ENCODE data around the gene GNB3. TPM values are rescaled to one million over a fixed set of nuclear protein-coding genes. Genes with fewer than 3 reads are reported as not detected.

The GNB3 gene
- polyA plus RNA-seq, 1 of the 3 experiments (the other 2 are of a cell fraction): 12.9 TPM

DNA sequence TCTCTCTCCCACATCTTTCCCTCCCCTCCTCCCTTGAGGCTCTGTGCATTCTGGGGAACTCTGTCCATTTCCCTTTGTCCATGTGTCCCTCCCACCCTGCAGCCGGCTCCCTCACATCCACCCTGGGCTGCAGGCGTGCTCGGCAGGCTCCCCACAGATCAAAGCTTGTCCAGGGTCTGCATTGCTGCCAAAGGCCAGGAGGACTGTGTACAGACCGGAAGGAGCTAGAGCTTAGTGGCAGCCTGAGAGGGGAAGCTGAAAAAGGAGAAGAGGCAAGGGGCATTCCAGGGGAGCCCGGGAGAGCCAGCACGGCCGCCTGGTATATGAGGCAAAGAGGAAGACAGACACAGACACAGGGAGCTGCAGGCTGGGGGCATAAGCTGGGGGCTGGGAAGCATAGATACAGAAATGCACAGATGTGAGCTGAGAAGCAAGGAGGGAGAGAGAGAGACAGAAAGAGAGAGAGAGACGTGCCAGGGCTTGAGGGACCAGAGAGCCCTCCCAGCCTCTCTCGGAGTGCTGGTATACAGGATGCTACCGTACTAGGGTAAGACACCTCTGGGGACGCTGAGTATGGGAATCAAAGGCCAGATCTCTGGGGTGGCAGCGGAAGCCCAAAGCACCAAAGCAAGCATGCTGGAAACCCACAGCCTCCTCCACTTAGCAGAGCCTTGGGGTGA lies 48.1 kb upstream of the GNB3 start:
- H3K9me3 ChIP-seq: no peaks in the 10 kb centered on the region
- H3K4me3 ChIP-seq (ENCODE audit: low read depth in 2 of 2, low read length in 1 of 2): no peak overlapping the region
- H3K36me3 ChIP-seq (replicated peaks in 1 of 2; ENCODE audit: control insufficient read depth in 1 of 2, insufficient read depth in 2 of 2, low read length in 1 of 2): no peaks in the 10 kb centered on the region
- no peaks in the 10 kb centered on the region for H3K9me2 ChIP-seq
- H4K20me1 ChIP-seq (ENCODE audit: insufficient read depth): no peaks in the 10 kb centered on the region
- no peak for TF ChIP-seq FOXJ3 (CRISPR knock-in tag; IDR thresholded peaks at IDR 0.05)
- TF ChIP-seq SMC3 (IDR thresholded peaks at IDR 0.05; ENCODE audit: low read depth, low read length): no peak
- TF ChIP-seq SIN3A (IDR thresholded peaks at IDR 0.05; ENCODE audit: borderline replicate concordance, low read depth, low read length): no peak
- TF ChIP-seq NFIC (IDR thresholded peaks at IDR 0.05; ENCODE audit: borderline replicate concordance): no peak
- no peak for TF ChIP-seq CHD2 (IDR thresholded peaks at IDR 0.05; ENCODE audit: low read length, partially characterized antibody)
- no peak for TF ChIP-seq EP300 (IDR thresholded peaks at IDR 0.05; ENCODE audit: borderline replicate concordance in 1 of 2, low read depth in 1 of 2, low read length in 1 of 2)
- TF ChIP-seq GABPA (IDR thresholded peaks at IDR 0.05; ENCODE audit: low read depth): no peak
- no peak for TF ChIP-seq TEAD4 (IDR thresholded peaks at IDR 0.05; ENCODE audit: borderline replicate concordance, insufficient read depth)
- no peak for TF ChIP-seq ELF1 (IDR thresholded peaks at IDR 0.05)
- TF ChIP-seq, protein P1, sequence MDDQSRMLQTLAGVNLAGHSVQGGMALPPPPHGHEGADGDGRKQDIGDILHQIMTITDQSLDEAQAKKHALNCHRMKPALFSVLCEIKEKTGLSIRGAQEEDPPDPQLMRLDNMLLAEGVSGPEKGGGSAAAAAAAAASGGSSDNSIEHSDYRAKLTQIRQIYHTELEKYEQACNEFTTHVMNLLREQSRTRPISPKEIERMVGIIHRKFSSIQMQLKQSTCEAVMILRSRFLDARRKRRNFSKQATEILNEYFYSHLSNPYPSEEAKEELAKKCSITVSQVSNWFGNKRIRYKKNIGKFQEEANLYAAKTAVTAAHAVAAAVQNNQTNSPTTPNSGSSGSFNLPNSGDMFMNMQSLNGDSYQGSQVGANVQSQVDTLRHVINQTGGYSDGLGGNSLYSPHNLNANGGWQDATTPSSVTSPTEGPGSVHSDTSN (IDR thresholded peaks at IDR 0.05): no peak
- no peak for TF ChIP-seq RFX5 (IDR thresholded peaks at IDR 0.05; ENCODE audit: low read length)
- no peak for DNase-seq
- peaks cover 0 to 9% of the 10 kb centered on the region in 2 experiments; a peak in 1 of 4 replicates for H3K4me1 ChIP-seq (ENCODE audit: control insufficient read depth in 1 of 2, insufficient read depth in 2 of 2, low read depth in 1 of 2, low read length in 1 of 2)
- CTCF ChIA-PET: interaction anchor here (0.8 to 3.4 kb wide), 13 partner anchors 11 to 56 kb away, joined by 3 to 19 read pairs (median 4); partner anchors contain the start of genes MLF2 and P3H3
- POLR2A ChIA-PET: interaction anchor here (1.2 kb wide), 1 partner anchor 26 kb away, joined by 3 read pairs; the partner anchor contains the start of gene PTMS
- no peak overlapping the region for H3K9ac ChIP-seq
- 0 out of 2 replicates have a peak overlapping the region, but pooled peaks have one; percentile 1 for H2AFZ ChIP-seq (ENCODE audit: low read depth)
- H3K27me3 ChIP-seq (ENCODE audit: insufficient read depth): no peaks in the 10 kb centered on the region
- no peaks in the 10 kb centered on the region for H3K79me2 ChIP-seq (ENCODE audit: insufficient read depth)
- WGBS (ENCODE audit: low lambda C conversion rate): 63% methylated on average over 12 of the region's 12 CpGs
- H3K4me2 ChIP-seq: no peak overlapping the region
- H3F3A ChIP-seq (replicated peaks; ENCODE audit: insufficient read depth): no peaks in the 10 kb centered on the region
- no peak overlapping the region for H3K27ac ChIP-seq (ENCODE audit: low read depth in 2 of 2, low read length in 1 of 2)

DNA sequence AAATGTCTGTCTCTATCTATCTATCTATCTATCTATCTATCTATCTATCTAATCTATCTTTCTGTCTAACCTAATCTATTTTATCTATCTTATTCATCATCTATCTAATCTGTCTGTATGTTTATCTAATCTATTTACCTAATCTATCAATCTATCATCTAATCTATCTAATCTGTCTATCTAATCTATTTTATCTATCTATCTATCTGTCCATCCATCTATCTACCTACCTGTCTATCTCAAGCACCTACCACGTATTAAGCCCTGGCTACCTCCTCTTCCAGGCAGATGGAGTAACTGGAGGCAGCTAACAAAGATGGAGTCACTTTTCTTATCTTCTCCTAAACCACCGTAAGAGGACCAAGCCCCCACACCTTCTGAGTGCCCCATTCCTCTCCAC lies 45.6 kb upstream of the GNB3 start:
- no peaks in the 10 kb centered on the region for H3K9me3 ChIP-seq
- no peaks in the 10 kb centered on the region for H3K36me3 ChIP-seq (replicated peaks in 1 of 2; ENCODE audit: control insufficient read depth in 1 of 2, insufficient read depth in 2 of 2, low read length in 1 of 2)
- H3K9me2 ChIP-seq: no peaks in the 10 kb centered on the region
- WGBS (ENCODE audit: low lambda C conversion rate): 77% methylated on average over 2 of the region's 2 CpGs
- ChIA-PET CTCF (interaction anchor here (0.6 to 1.9 kb wide), 5 partner anchors 12 to 43 kb away, joined by 3 to 10 read pairs (median 4); partner anchors contain the start of gene MLF2), POLR2A (interaction anchor here (0.7 to 1.0 kb wide), 2 partner anchors 26 to 56 kb away, joined by 3 to 5 read pairs; partner anchors contain the start of genes CDCA3 and GPR162)
- no peaks in the 10 kb centered on the region for H3K79me2 ChIP-seq (ENCODE audit: insufficient read depth)
- peaks cover 0 to 9% of the 10 kb centered on the region in 2 experiments; a peak in 1 of 4 replicates for H3K4me1 ChIP-seq (ENCODE audit: control insufficient read depth in 1 of 2, insufficient read depth in 2 of 2, low read depth in 1 of 2, low read length in 1 of 2)
- H3K27ac ChIP-seq (ENCODE audit: low read depth in 2 of 2, low read length in 1 of 2): no peak overlapping the region
- TF ChIP-seq, protein P2, sequence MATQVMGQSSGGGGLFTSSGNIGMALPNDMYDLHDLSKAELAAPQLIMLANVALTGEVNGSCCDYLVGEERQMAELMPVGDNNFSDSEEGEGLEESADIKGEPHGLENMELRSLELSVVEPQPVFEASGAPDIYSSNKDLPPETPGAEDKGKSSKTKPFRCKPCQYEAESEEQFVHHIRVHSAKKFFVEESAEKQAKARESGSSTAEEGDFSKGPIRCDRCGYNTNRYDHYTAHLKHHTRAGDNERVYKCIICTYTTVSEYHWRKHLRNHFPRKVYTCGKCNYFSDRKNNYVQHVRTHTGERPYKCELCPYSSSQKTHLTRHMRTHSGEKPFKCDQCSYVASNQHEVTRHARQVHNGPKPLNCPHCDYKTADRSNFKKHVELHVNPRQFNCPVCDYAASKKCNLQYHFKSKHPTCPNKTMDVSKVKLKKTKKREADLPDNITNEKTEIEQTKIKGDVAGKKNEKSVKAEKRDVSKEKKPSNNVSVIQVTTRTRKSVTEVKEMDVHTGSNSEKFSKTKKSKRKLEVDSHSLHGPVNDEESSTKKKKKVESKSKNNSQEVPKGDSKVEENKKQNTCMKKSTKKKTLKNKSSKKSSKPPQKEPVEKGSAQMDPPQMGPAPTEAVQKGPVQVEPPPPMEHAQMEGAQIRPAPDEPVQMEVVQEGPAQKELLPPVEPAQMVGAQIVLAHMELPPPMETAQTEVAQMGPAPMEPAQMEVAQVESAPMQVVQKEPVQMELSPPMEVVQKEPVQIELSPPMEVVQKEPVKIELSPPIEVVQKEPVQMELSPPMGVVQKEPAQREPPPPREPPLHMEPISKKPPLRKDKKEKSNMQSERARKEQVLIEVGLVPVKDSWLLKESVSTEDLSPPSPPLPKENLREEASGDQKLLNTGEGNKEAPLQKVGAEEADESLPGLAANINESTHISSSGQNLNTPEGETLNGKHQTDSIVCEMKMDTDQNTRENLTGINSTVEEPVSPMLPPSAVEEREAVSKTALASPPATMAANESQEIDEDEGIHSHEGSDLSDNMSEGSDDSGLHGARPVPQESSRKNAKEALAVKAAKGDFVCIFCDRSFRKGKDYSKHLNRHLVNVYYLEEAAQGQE (IDR thresholded peaks at IDR 0.05; ENCODE audit: low read depth, low read length): no peak
- no peak for TF ChIP-seq NFIC (IDR thresholded peaks at IDR 0.05; ENCODE audit: borderline replicate concordance)
- TF ChIP-seq, protein P3, sequence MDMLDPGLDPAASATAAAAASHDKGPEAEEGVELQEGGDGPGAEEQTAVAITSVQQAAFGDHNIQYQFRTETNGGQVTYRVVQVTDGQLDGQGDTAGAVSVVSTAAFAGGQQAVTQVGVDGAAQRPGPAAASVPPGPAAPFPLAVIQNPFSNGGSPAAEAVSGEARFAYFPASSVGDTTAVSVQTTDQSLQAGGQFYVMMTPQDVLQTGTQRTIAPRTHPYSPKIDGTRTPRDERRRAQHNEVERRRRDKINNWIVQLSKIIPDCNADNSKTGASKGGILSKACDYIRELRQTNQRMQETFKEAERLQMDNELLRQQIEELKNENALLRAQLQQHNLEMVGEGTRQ (IDR thresholded peaks at IDR 0.05; ENCODE audit: borderline replicate concordance, low read depth, low read length): no peak
- no peak for TF ChIP-seq JUND (IDR thresholded peaks at IDR 0.05)
- TF ChIP-seq, protein P4, sequence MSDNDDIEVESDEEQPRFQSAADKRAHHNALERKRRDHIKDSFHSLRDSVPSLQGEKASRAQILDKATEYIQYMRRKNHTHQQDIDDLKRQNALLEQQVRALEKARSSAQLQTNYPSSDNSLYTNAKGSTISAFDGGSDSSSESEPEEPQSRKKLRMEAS (IDR thresholded peaks at IDR 0.05; ENCODE audit: low read depth): no peak
- no peak for TF ChIP-seq EZH2phosphoT487 (IDR thresholded peaks at IDR 0.05; ENCODE audit: borderline replicate concordance, low read depth)
- TF ChIP-seq FOSL2 (IDR thresholded peaks at IDR 0.05; ENCODE audit: borderline replicate concordance, low read depth): no peak
- no peak for TF ChIP-seq RXRA (IDR thresholded peaks at IDR 0.05; ENCODE audit: borderline replicate concordance, low read depth)
- TF ChIP-seq, protein P5, sequence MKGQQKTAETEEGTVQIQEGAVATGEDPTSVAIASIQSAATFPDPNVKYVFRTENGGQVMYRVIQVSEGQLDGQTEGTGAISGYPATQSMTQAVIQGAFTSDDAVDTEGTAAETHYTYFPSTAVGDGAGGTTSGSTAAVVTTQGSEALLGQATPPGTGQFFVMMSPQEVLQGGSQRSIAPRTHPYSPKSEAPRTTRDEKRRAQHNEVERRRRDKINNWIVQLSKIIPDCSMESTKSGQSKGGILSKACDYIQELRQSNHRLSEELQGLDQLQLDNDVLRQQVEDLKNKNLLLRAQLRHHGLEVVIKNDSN (IDR thresholded peaks at IDR 0.05; ENCODE audit: borderline replicate concordance, low read depth): no peak
- H3F3A ChIP-seq (replicated peaks; ENCODE audit: insufficient read depth): no peaks in the 10 kb centered on the region
- no peak overlapping the region for H3K4me2 ChIP-seq
- no peak for DNase-seq
- H3K9ac ChIP-seq: no peak overlapping the region
- no peaks in the 10 kb centered on the region for H4K20me1 ChIP-seq (ENCODE audit: insufficient read depth)
- no peaks in the 10 kb centered on the region for H3K27me3 ChIP-seq (ENCODE audit: insufficient read depth)
- H3K4me3 ChIP-seq (ENCODE audit: low read depth in 2 of 2, low read length in 1 of 2): no peak overlapping the region
- H2AFZ ChIP-seq (ENCODE audit: low read depth): no peak overlapping the region

All from SK-N-SH (cell line).